NAMALWA (cell line): Measurements from ENCODE around the gene AJM1.
"Not testable (repeated sequence)": the region's sequence is repeated elsewhere in the genome, so short reads cannot be mapped to it uniquely, and the experiment has no call there.

Experiments
- DNase-seq: peaks from one replicate; pipeline ENCODE4 v3.0.0-alpha.2; 2015; ENCODE audit warnings: low spot score

The AJM1 gene

GRCh38 chr9:136831720-136832104, 10.6 kb upstream of the AJM1 start:
- no peak for DNase-seq

- no peak for DNase-seq
Observed at GRCh38 chr9:136832581-136832980, 9.7 kb upstream of the AJM1 start.

GRCh38 chr9:136833381-136834048, 8.8 kb upstream of the AJM1 start:
- DNase-seq = not testable (repeated sequence)

- DNase-seq = no peak
Observed at GRCh38 chr9:136835162-136835931, 6.9 kb upstream of the AJM1 start.

GRCh38 chr9:136835932-136836904, 6.1 kb upstream of the AJM1 start:
- no peak for DNase-seq

- no peak for DNase-seq
Observed at GRCh38 chr9:136837146-136837855, 5.0 kb upstream of the AJM1 start.

GRCh38 chr9:136837856-136838277, 4.4 kb upstream of the AJM1 start:
- DNase-seq = not testable (repeated sequence)

GRCh38 chr9:136838314-136839228, 3.7 kb upstream of the AJM1 start:
- no peak for DNase-seq

- no peak for DNase-seq
Observed at GRCh38 chr9:136839229-136840139, 2.8 kb upstream of the AJM1 start.

- DNase-seq = no peak
Observed at GRCh38 chr9:136840140-136840876, 2.0 kb upstream of the AJM1 start.

GRCh38 chr9:136840877-136841645, 1.2 kb upstream of the AJM1 start:
- peak; percentile 64 for DNase-seq

- DNase-seq = not testable (repeated sequence)
Observed at GRCh38 chr9:136841646-136842379, 465 bp upstream of the AJM1 start.

- peak; percentile 38 for DNase-seq
Observed at GRCh38 chr9:136843159-136843800, 1.0 kb downstream of the AJM1 start.

GRCh38 chr9:136843801-136844740, 1.8 kb downstream of the AJM1 start:
- DNase-seq = peak; percentile 65

- no peak for DNase-seq
Observed at GRCh38 chr9:136844761-136845464, 2.6 kb downstream of the AJM1 start.
